Measurements from ENCODE around the gene THAP4.

The THAP4 gene

DNA sequence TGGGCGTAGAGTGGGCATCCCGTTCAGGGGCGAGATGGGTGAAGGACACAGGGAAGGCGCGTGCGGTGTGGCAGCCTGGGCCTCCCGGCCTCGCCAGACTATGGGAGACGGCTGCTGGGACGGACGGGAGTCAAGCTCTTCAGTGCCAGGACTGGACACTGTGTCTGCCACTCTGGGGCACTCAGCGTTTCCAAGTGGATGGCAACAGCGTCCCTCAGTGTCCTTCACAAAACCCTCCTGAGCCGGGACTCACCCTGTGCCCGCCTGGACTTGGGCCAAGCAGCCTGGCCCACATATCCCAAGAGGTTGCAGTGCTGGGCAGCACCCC lies 94.7 kb downstream of the THAP4 start:
- no peak for DNase-seq

DNA sequence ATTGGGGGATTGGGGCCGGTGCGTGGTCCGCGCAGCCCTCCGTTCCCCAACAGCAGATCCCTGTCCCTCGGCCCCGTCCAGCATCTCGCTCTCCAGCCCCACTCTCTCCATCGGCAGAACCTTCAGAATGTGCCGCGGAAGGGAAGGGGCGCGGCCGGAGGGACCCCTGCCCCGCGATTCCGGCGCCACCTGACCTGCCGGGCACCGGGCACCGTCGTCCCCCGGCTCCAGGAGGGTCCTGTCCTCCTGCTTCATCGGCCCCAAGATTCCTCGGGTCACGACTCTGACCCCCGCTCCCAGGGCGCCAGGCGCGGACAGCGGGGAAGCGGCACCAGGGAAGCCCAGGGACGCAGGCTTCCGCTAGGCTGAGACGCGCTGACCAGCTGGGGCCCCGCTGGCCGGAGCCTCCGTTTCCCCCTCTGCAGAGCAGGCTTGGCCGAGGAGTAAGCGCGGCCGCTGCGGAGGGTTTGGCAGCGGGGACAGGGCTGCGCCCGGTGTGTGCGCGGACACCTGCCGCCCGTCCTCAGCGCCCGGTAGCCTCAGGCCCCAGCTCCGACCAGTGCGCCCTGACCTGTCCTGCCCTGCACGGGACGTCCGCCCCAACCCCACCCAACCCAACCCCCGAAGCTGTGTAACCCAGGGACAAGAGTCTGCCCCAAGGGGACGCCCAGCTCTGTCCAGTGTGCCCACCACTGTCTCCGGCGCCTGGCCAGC lies 95.2 kb downstream of the THAP4 start:
- no peak for DNase-seq

DNA sequence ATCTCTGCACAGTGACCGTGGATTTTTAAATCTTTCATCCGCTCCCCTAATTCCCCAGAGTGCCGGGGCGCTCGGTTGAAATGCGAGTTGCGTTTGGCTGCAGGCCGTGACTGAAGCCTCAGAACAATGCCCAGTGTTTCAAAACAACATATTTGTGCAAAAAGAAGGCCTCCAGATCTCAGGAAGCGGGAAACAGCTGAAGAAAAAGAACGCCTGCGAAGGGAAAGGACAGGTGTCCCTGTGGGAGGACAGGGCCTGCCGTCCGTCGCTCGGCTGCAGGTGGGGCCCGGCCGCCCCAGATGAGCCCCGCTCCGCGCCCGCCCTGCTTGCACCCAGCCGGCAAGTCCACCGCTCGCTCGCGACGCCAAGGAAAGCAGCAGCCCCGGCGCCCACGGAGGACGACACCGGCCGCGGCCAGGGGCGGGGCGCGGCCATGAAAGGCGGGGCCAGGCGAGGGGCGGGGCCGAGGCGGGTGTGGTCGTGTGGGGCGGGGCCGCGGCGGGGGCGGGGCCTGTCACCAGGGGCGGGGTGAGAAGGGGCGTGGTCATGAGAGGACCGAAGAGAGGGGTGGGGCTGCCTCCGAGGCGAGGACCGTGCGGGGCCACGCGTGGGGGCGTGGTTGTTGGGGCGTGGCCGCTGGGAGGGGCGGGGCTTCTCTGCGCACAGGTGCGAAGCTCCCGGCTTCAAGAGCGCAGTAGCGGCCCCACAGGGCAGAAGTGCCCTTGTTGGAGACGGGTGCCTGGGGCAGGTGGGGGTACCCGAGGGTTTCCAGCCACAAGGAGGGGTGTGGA lies 96.0 kb downstream of the THAP4 start:
- DNase-seq: no peak

DNA sequence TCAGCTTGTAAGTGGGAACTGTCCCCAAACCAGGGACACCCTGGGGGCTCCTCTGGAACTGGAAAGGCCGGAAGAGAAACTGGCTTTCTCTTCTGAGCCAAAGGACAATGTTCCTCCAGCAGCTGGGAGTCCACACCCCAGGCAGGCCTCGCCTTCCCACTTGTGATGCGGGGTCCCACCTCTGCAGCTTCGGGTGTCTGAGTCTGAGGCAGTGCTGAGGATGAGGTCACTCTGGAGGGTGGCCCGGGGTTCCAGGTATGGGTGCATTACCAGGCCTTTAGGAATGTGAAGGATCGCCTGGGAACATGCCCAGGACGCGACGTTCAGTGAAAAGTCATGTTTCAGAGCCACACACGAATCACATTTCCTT lies 96.6 kb downstream of the THAP4 start:
- DNase-seq: peak; percentile 14

DNA sequence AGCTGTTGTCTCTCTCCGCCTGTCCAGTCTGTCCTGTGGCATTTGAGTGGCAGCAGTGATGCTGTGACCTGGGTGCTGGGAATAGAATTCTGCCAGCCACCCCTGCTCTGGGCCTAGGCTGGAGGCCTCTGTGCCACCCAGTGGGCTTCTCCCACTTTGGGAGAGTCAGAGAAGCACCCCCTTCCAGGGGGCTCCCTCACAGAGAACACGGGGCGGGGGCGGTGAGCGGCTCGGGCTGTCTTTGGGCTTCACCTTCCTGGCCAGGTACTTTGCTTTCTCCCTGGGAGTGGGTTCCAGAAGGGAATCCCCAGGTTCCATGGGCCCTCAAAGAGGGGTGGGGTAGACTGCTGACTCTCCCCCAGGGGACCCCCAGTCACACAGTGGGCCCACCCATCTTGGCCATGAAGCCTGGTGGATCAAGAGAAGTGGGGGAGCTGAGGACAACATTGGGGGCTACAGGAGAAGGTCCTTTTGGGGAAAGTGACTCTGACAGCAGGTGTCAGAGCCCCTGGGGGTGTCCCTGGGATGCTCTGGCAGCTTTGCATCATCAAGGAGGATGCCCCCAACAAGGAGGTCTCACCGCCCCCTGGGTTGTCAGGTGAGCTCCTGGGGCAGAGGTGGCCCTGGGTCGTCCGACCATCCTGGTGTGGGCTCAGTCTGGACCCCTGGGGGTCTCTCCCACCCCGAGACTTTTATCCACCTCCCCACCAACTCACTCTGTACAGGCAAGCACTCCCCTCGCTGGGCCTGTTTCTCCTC lies 97.2 kb downstream of the THAP4 start:
- DNase-seq: no peak

DNA sequence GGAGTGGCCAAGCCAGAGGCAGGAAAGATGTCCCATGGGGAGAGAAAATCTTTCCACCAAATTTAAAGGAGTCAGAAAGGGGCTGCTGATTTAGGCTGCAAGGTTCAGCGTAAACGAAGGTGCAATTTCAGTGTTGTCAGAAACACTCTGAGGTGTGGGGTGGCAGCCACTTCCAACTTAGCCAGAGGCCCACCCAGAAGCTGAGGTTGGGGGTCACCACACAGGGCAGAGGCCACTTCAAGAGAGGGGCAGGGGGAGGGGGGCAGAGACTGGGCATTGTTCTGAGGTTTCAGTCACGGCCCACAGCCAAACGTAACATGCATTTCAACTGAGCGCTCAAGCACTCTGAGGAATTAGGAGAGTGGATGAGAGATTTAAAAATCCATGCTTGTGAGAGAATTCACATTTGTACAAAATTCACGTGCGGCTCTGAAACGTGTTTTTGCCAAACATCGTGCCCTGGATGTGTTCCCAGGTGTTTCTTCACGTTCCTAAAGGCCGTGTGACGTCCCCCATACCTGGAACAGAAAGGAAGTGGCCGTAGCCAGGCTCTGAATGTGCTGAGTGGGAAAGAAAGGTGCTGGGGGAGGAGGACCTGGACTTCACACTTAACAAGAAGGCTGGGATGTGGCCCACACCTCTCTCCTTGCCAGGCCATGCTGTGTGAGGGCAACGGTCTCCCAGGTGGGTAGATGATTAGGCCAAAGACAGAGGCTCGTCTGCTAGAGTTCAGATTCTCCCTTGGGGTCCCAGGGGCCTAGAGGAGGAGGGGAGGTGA lies 97.9 kb downstream of the THAP4 start:
- no peak for DNase-seq

DNA sequence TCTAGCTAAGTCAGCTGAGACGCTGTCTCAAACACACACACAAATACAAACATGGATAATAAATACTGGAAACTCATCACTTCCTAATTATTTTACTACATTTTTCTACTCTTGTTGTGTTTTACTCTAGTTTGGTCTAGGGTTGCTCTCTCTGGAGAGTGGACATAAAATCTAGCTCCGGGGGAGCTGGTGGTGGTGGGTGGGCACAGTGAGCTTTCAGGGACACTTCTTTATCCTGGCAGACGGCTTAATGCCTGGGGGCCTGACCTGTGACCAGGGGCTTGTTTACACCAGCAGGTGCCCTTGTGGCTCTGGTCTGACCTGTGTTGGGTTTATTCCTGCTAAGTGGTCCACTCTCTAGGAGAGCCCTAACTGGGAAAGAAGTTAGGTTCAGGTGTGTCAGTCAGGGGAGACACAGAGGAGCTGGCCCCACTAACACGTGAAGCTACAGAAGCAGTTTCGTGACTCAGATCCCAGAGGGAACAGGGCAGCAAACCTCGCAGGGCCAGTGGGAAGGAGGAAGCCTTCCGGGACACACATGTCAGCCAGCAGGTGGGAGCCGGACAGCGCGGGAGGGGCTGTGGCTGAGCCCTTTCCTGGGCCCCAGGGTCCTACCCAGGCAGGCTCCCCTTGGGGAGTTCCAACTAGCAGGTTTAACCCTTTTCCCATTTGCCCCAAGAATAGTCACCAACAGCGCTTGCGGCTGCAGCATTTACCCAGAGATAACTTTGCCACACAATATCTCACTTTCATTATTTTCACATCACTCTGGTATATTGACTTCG lies 100.9 kb downstream of the THAP4 start:
- DNase-seq: no peak

DNA sequence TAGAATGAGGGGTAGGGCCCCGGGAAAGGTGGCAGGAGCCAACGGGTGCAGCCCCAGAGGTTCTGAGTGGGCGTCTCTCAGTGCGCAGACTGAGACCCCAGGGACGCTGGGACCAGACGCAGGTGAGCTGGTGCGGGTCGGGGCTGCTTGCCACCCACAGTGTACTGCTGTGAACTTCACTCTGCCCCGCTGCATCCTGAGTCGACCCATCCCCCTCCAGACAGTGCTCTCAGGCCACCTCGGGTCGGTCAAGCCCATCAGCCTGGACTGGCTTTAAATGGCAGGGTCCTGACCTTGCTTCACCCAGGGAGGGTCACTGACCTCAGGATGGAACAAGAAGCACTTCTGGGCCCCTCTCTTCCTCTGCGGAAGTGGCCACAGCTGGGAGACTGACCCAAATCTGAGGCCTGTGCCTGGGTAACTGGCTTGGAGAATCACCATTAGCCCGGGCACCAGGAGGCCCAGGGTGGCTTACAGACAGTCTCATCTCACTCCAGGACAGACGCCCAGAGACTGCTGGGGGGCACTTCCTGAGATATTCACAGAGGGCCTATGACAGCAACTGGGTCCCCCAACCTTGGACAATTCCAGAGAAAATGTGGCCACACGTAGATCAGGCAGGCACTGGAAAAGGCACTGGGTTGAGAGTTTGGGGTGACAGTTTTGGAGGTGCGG lies 102.1 kb downstream of the THAP4 start:
- no peak for DNase-seq

Data from kidney glomerular epithelial cell (primary cell).